Measurements from ENCODE around the gene SLC6A8. TPM values are rescaled to one million over a fixed set of nuclear protein-coding genes. Genes with fewer than 3 reads are reported as not detected.

The SLC6A8 gene
- total and polyA plus RNA-seq, 2 of the 4 experiments (the other 2 are of a cell fraction), result 7.2 to 25.5 TPM

GRCh38 chrX:153694687-153695270 lies 7.1 kb downstream of the SLC6A8 start:
- no peak overlapping the region for H4K8ac ChIP-seq (ENCODE audit: low read depth in 2 of 2, low read length in 2 of 2)
- H3K27ac ChIP-seq (ENCODE audit: insufficient read depth, low read length), result no peak overlapping the region
- no peaks in the 10 kb centered on the region for H3K9me3 ChIP-seq (ENCODE audit: control insufficient read depth, insufficient read depth, low read length)
- H2BK15ac ChIP-seq (ENCODE audit: low read depth, low read length), result no peak overlapping the region
- H4K5ac ChIP-seq (ENCODE audit: low read depth, low read length), result no peak overlapping the region
- no peak for ATAC-seq (ENCODE audit: low read depth)
- 80% methylated on average over 2 of the region's 23 CpGs; no CpG with 5 or more reads in 1 of the 2 experiments for WGBS, 2 experiments (ENCODE audit: extremely low coverage in 2 of 2, insufficient read length in 1 of 2)
- intact Hi-C loops (cut with micrococcal nuclease) (no loop called here), in situ Hi-C loops (cut with MboI; ENCODE audit: low sequenced_read_pairs) (no loop called here), dilution Hi-C loops (cut with HindIII; ENCODE audit: low sequenced_read_pairs, unreplicated experiment) (no loop called here)
- no peak overlapping the region for H2BK20ac ChIP-seq (ENCODE audit: low read depth, low read length)
- H3K27me3 ChIP-seq (ENCODE audit: control insufficient read depth, insufficient read depth, low read length), result no peaks in the 10 kb centered on the region
- no peak overlapping the region for H3K4ac ChIP-seq (ENCODE audit: low read depth, low read length)
- no peak overlapping the region for H2AK5ac ChIP-seq (ENCODE audit: low read depth, low read length)
- DNase-seq, result no peak
- H3K4me2 ChIP-seq (ENCODE audit: low read depth, low read length), result no peak overlapping the region
- H3K79me1 ChIP-seq (ENCODE audit: low read depth in 1 of 2, low read length in 2 of 2), result 0 out of 4 replicates have a peak, but pooled peaks cover 0 to 2% of the 10 kb centered on the region in 2 experiments
- POLR2A ChIA-PET (ENCODE audit: unreplicated experiment), result no interaction called here
- peaks cover 2% of the 10 kb centered on the region; the same call in 1 of the 2 replicates for H3K9me1 ChIP-seq (ENCODE audit: insufficient read depth, low read length)
- H3K4me3 ChIP-seq (ENCODE audit: insufficient read depth, low read depth, low read length), result no peak overlapping the region
- H4K20me1 ChIP-seq (ENCODE audit: insufficient read depth, low read length), result peaks cover 8% of the 10 kb centered on the region; the same call in 1 of the 2 replicates
- H2AFZ ChIP-seq (replicated peaks; ENCODE audit: low read length, poor library complexity), result no peak overlapping the region
- CTCF ChIA-PET, result no interaction called here
- no peak overlapping the region for H2BK120ac ChIP-seq (ENCODE audit: low read depth, low read length)
- no peak overlapping the region for H3K9ac ChIP-seq (ENCODE audit: low read depth, low read length)
- H3K56ac ChIP-seq (ENCODE audit: extremely low read depth, insufficient read depth, low read length), result no peak overlapping the region
- no peak for TF ChIP-seq RCOR1 (IDR thresholded peaks at IDR 0.05; ENCODE audit: insufficient replicate concordance, low read length)
- TF ChIP-seq POLR2A (IDR thresholded peaks at IDR 0.05; ENCODE audit: low read depth, low read length), result no peak
- TF ChIP-seq FOS (IDR thresholded peaks at IDR 0.05; ENCODE audit: low read depth, low read length), result no peak
- no peak for TF ChIP-seq MAFK (IDR thresholded peaks at IDR 0.05; ENCODE audit: low read depth, low read length)
- TF ChIP-seq RFX5 (IDR thresholded peaks at IDR 0.05; ENCODE audit: low read depth, low read length), result no peak
- no peak for TF ChIP-seq SMC3 (IDR thresholded peaks at IDR 0.05; ENCODE audit: low read depth, low read length)
- no peak for TF ChIP-seq RAD21 (IDR thresholded peaks at IDR 0.05; ENCODE audit: low read length)
- TF ChIP-seq USF2 (IDR thresholded peaks at IDR 0.05; ENCODE audit: low read depth, low read length), result no peak
- TF ChIP-seq MXI1 (IDR thresholded peaks at IDR 0.05; ENCODE audit: borderline replicate concordance, low read depth, low read length), result no peak
- TF ChIP-seq CTCF (conservative IDR thresholded peaks at IDR 0.05; ENCODE audit: low read depth, low read length), result no peak
- no peak for TF ChIP-seq BHLHE40 (IDR thresholded peaks at IDR 0.05; ENCODE audit: low read depth, low read length)
- TF ChIP-seq NFE2L2 (IDR thresholded peaks at IDR 0.05; ENCODE audit: low read depth, low read length), result no peak
- no peak for TF ChIP-seq CHD1 (IDR thresholded peaks at IDR 0.05; ENCODE audit: low read depth, low read length)
- TF ChIP-seq CEBPB (IDR thresholded peaks at IDR 0.05; ENCODE audit: low read depth, low read length), result no peak
- TF ChIP-seq ELK1 (IDR thresholded peaks at IDR 0.05; ENCODE audit: borderline replicate concordance, low read depth, low read length), result no peak
- TF ChIP-seq MAZ (IDR thresholded peaks at IDR 0.05; ENCODE audit: borderline replicate concordance, low read depth, low read length), result no peak
- H3K36me3 ChIP-seq (ENCODE audit: control insufficient read depth, insufficient read depth, low read length), result peaks cover 7% of the 10 kb centered on the region
- H3K4me1 ChIP-seq (ENCODE audit: control insufficient read depth, insufficient read depth, low read length), result peaks cover 7% of the 10 kb centered on the region
- BruUV-seq (replicated peaks), result no TSS peak
- H3K23ac ChIP-seq (ENCODE audit: low read depth, low read length), result no peak overlapping the region
- no peak overlapping the region for H2AK9ac ChIP-seq (replicated peaks; ENCODE audit: low read depth, low read length, poor library complexity)
- no peak overlapping the region for H3K14ac ChIP-seq (replicated peaks; ENCODE audit: low read depth, low read length)
- H4K91ac ChIP-seq (ENCODE audit: insufficient read depth, low read depth, low read length), result no peak overlapping the region
- no peak overlapping the region for H2BK5ac ChIP-seq (ENCODE audit: low read depth, low read length, poor library complexity, severe bottlenecking)
- no peak overlapping the region for H3K18ac ChIP-seq (ENCODE audit: low read depth, low read length)
